Stimulated activated CD8-positive, alpha-beta memory T cell treated with anti-CD3 and anti-CD28 coated beads, Interleukin-4, amount 100 ng/mL, for 1 hour (primary cell): ENCODE results near the gene DNAAF5.
"Not testable (repeated sequence)": the region's sequence is repeated elsewhere in the genome, so short reads cannot be mapped to it uniquely, and the experiment has no call there.

ENCODE experiments used
- DNase-seq, 2 donors: peaks; one replicate each; pipeline ENCODE4 v3.0.0-alpha.2; 2020; ENCODE audit warnings: low read depth in 2 of 2, low spot score in 1 of 2

Gene DNAAF5

DNA sequence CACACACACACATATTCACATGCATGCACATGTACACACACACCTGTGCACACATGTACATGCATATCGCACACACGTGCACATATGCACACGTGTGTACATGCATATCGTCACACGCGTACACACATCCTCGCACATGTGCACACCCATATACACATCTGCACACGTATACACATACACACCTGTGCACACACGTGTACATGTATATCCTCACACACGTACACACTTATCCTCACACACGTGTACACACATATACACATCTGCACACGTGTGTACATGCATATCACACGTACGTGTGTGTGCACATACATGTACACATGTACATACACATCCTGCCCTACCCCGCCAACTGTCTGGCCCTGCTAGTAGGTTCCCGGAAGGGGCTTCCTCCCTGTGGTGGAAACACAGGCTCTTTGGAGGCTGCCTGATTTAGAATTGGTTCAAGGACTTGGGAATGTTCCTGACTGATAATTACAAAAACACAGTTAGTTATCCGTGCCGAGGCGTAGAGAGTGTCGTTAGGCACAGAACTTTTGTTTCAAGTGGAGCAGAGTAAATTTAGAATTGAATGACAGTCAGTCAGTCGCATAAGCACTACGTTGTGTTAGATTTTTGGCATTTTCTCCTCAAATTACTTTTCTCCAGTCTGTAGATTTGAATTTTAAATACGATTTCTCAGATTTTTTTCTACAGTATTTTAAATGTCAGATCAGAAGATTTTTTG, 19.1 kb downstream of the DNAAF5 start:
- no peak for DNase-seq

GRCh38 chr7:746155-747061, 19.9 kb downstream of the DNAAF5 start:
- no peak for DNase-seq

DNA sequence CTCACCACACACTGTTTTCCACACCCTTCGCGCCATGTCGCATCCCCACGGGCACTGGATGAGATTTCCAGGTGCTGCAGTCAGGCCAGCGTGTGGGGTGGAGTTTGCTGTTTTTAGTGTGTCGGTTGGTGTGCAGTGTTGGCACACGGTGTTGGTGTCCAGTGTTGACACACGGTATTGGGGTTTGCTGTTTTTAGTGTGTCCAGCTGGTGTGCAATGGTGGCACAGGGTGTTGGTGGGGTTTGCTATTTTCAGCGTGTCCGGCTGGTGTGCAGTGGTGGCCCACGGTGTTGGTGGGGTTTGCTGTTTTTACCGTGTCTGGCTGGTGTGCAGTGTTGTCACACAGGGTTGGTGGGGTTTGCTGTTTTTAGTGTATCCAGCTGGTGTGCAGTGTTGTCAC, 20.7 kb downstream of the DNAAF5 start:
- no peak for DNase-seq

DNA sequence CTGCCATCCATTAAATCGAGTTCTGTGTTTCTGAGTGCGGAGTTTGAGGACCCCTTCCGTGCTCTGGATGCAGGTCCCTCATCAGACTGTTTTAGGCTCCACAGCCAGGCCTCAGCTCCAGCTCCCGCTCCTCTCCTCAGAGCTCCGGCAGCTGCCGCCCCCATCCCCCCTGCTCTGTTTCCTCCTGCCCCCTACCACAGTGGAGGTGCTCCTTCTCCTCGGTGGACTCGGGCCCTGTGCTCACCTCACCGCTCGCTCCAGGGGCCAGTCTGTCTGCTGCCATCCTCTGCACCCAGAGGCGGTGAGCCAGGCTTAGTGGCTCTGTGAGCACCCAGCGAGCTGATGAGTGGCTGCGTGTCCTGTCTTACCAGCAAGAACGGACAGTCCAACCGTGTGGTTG, 21.9 kb downstream of the DNAAF5 start:
- no peak for DNase-seq

- DNase-seq = no peak
Observed at GRCh38 chr7:749140-749551, 22.6 kb downstream of the DNAAF5 start.

GRCh38 chr7:750111-750905, 23.8 kb downstream of the DNAAF5 start:
- no peak for DNase-seq

DNA sequence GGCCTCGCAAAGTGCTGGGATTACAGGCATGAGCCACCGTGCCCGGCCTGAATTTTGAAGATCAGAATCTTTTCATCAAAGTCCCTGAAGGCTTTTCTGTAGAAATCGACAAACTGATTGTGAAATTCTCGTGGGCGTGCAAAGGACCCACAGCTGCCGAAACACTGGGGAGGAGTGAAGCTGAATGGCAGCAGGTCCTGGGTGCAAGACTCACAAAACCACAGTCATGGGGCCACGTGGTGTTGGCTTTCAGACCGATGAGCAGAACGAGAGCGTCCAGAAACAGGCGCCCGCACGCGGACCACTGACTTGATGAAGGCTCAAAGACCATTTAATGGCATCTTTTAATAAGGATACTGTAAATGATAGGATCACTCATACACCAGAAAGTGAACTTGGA, 25.3 kb downstream of the DNAAF5 start:
- no peak for DNase-seq

- not testable (repeated sequence) for DNase-seq
Observed at GRCh38 chr7:752256-752655, 25.8 kb downstream of the DNAAF5 start.

- DNase-seq = no peak
Observed at GRCh38 chr7:753190-753589, 26.7 kb downstream of the DNAAF5 start.

DNA sequence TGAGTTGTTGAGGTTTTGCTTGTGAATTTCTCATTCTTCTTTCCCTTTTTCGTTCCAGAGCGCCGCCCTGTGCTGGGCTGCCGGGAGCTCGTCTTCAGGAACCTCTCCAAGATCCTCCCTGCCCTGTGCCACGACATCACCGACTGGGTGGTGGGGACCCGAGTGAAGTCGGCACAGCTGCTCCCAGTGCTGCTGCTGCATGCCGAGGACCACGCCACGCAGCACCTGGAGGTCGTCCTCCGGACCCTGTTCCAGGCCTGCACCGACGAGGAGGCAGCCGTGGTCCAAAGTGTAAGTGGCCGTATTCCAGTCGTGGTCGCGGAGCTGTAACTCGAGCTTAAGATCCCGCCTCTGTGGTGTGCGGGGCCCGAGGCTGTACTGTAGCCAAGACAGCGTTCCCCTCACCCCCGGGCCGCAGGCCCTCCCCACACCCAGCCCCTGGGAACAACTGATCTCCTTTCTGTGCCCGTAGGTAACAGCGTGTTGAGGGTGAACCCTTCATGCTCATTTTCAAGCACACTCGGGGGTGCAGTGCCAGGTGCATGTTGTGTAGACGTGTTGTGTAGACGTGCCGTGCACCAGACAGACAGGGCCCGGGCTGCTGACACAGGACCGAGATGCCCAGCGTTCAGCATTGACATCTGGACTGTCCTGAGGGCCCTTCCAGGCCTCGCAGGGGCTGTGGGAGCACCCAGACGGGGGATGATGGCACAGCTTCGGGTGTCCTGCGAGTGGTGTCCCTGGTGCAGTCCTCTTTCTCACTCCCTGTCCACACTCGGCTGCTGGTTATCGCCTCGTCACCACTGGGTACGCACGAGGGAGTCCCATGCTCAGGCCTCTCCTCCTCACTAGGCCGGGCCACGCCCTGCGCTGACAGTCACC, 28.3 kb downstream of the DNAAF5 start:
- DNase-seq = no peak

DNA sequence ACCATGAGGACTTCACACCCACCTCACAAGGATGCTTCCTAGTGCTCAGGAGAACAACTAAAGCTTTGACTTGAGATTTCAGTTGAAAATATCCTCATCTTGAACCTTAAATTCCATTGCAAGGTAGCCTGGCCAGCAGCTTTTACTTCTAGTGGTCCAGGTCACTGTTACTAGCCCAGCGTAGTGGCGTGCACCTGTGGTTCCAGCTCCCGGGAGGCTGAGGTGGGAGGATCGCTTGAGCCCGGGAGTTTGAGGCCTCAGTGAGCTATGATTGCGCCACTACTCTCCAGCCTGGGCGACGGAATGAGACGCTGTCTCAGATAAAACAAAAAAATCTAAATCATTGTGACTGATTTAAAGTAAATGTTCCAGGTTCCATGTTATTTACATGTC, 28.9 kb downstream of the DNAAF5 start:
- DNase-seq = no peak

GRCh38 chr7:756231-756927, 29.9 kb downstream of the DNAAF5 start:
- no peak for DNase-seq

DNA sequence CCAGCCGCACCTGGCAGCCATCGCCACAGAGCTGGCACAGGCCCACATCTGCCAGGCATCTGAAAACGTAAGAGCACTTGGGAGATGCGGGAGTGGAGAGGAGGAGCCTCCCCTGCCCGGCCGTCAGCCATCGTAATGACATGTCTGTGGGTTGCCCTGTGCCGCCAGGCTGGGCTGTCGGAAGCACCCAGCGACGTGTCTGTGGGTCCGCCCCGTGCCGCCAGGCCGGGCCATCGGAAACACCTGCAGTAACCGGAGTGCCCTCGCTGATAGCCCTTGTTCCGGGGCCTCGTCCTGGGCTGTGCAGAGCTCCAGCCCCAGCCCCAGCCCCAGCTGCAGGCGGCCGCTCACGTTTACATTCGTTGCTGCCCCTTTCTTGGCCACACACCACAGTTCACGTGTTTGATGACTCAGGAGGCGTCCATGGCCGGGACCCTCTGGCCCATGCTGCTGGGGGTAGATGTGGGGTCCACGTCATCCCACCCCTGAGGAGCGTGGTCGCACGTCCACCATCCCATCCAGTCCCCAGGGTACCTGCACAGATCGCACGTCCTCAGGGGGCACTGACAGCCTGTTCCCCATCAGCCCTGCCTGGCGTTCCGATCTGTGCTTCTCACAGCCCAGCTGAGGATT, 30.5 kb downstream of the DNAAF5 start:
- DNase-seq = no peak

- DNase-seq = no peak
Observed at GRCh38 chr7:757741-758163, 31.3 kb downstream of the DNAAF5 start.

DNA sequence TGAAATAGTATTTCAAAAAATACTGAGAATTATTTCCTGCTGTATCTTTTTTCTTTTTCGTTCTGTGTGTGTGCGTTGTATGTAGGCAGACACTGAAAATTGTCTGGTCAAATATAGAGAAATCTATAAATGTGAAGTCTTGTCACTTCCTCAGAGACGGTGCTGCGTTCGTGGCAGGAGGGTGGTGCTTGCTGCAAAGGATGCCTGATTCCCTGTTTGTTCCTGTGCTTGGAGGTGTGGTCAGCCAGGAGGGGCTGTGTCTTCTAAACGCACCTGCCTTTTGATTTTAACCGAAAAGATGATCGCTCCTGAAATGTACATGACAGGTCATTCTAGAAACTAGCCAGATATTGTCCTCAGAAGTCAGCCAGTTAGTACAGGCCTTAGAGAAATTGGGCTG, 33.1 kb downstream of the DNAAF5 start:
- no peak for DNase-seq

- no peak for DNase-seq
Observed at GRCh38 chr7:760006-760405, 33.5 kb downstream of the DNAAF5 start.

GRCh38 chr7:761101-761500, 34.6 kb downstream of the DNAAF5 start:
- no peak for DNase-seq

DNA sequence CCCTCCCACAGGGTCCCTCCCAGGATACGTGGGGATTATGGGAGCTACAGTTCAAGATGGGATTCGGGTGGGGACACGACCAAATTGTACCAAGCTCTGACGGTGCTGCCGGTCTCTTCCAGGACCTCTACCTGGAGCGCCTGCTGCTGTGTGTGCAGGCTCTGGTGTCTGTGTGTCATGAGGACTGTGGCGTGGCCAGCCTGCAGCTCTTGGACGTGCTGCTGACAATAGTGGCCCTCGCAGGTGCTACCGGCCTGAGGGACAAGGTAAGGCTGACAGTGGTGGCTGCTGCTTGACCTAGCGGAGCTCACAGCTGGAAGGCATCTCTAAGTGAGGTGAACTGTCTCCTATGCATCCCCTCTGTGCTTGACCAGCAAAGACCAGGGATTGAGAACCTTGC, 35.1 kb downstream of the DNAAF5 start:
- DNase-seq = no peak

- no peak for DNase-seq
Observed at GRCh38 chr7:762885-763284, 36.4 kb downstream of the DNAAF5 start.

- DNase-seq = no peak
Observed at GRCh38 chr7:763762-764161, 37.3 kb downstream of the DNAAF5 start.
